HepG2 (cell line): ENCODE results near the gene SEC11A. TPM values are rescaled to one million over a fixed set of nuclear protein-coding genes. Genes with fewer than 3 reads are reported as not detected.

Source experiments
- ARID5B ChIP-seq: IDR thresholded peaks from 2 replicates; pipeline ENCODE4 v1.4.0; 2020; ENCODE audit warnings: mild to moderate bottlenecking, missing genetic modification reagents
- ASH2L ChIP-seq: fragments of 300-600, 200-600 bp; sonication (generic); IDR thresholded peaks from 2 replicates; pipeline ENCODE4 v1.7.0; 2017; ENCODE audit warnings: low read depth, mild to moderate bottlenecking, moderate library complexity, mixed read lengths, low read length; ENCODE audit not compliant: insufficient read length
- BRCA1 ChIP-seq: sonication (generic); formaldehyde crosslinking; IDR thresholded peaks from 2 replicates; pipeline ENCODE4 v1.4.0; 2020; ENCODE audit warnings: missing genetic modification reagents
- CBFB ChIP-seq: sonication (generic); formaldehyde crosslinking; IDR thresholded peaks from 2 replicates; pipeline ENCODE4 v1.4.0; 2020; ENCODE audit warnings: missing genetic modification reagents
- DDIT3 ChIP-seq: sonication (generic); formaldehyde crosslinking; IDR thresholded peaks from 2 replicates; pipeline ENCODE4 v1.4.0; 2020; ENCODE audit warnings: mild to moderate bottlenecking, missing genetic modification reagents
- E2F5 ChIP-seq: sonication (generic); formaldehyde crosslinking; conservative IDR thresholded peaks from 2 replicates; pipeline ENCODE4 v1.4.0; 2020; ENCODE audit warnings: missing genetic modification reagents
- KAT7 ChIP-seq: IDR thresholded peaks from 2 replicates; pipeline ENCODE4 v1.6.1; 2018; ENCODE audit warnings: borderline replicate concordance, missing compliant biosample characterization
- MYNN ChIP-seq: sonication (generic); formaldehyde crosslinking; IDR thresholded peaks from 2 replicates; pipeline ENCODE4 v1.4.0; 2020; ENCODE audit warnings: mild to moderate bottlenecking, low read depth, missing genetic modification reagents
- NFIC ChIP-seq: IDR thresholded peaks from 2 replicates; pipeline ENCODE4 v1.6.1; 2012; ENCODE audit warnings: mild to moderate bottlenecking, low read length, inconsistent platforms
- POGK ChIP-seq: sonication (generic); formaldehyde crosslinking; conservative IDR thresholded peaks from 2 replicates; pipeline ENCODE4 v1.8.0; 2022; ENCODE audit warnings: mild to moderate bottlenecking, moderate library complexity, missing genetic modification reagents
- POLR2G ChIP-seq: fragments of 200-400 bp; formaldehyde crosslinking; IDR thresholded peaks from 2 replicates; pipeline ENCODE4 v1.6.1; 2018; ENCODE audit warnings: mild to moderate bottlenecking, low read depth, low read length, moderate library complexity
- SIN3B ChIP-seq: fragments of 150-350 bp; IDR thresholded peaks from 2 replicates; pipeline ENCODE4 v1.6.1; 2014; ENCODE audit warnings: low read length
- SRSF1 ChIP-seq: fragments of 200-400 bp; formaldehyde crosslinking; optimal IDR thresholded peaks from 2 replicates; pipeline ENCODE3; 2017; ENCODE audit warnings: mild to moderate bottlenecking, low read depth, low read length, moderate library complexity
- TFAP4 ChIP-seq: sonication (generic); IDR thresholded peaks from 2 replicates; pipeline ENCODE4 v1.6.1; 2016; ENCODE audit warnings: low read depth, borderline replicate concordance
- YEATS2 ChIP-seq: sonication (generic); formaldehyde crosslinking; IDR thresholded peaks from 2 replicates; pipeline ENCODE4 v1.4.0; 2020; ENCODE audit warnings: missing genetic modification reagents, borderline replicate concordance
- ZBTB14 ChIP-seq: sonication (generic); formaldehyde crosslinking; IDR thresholded peaks from 2 replicates; pipeline ENCODE4 v1.4.0; 2020; ENCODE audit warnings: missing genetic modification reagents
- ZBTB20 ChIP-seq: sonication (generic); formaldehyde crosslinking; IDR thresholded peaks from 2 replicates; pipeline ENCODE4 v1.8.1; 2023; ENCODE audit warnings: missing genetic modification reagents, low read depth, mild to moderate bottlenecking, borderline replicate concordance
- ZNF12 ChIP-seq: sonication (generic); formaldehyde crosslinking; IDR thresholded peaks from 2 replicates; pipeline ENCODE4 v1.5.0; 2020; ENCODE audit warnings: missing genetic modification reagents
- ZNF883 ChIP-seq: sonication (generic); formaldehyde crosslinking; IDR thresholded peaks from 2 replicates; pipeline ENCODE4 v1.5.1; 2020; ENCODE audit warnings: mild to moderate bottlenecking, missing genetic modification reagents; ENCODE audit errors: not compliant biosample characterization
- polyA plus RNA-seq, 8 experiments: library from polyadenylated mRNA; depleted of rRNA in 3 of 8; stranded (reverse) in 7 of 8; unstranded in 1 of 8; fragments of >200 nt; fragmentation: Illumina TruSeq in 4 of 8; extraction: Trizol in 4 of 8; gene quantifications; 2 replicates each; pipeline versions ENCODE4 v1.2.1 to v1.2.3, GENCODE V29; 2011 to 2016; ENCODE audit warnings: low read depth in 4 of 8, missing spikeins in 1 of 8, mixed read lengths in 1 of 8; ENCODE audit not compliant: insufficient read depth in 1 of 8
- total RNA-seq, 5 experiments: library from RNA; depleted of rRNA; stranded (reverse); fragments of >200 nt; fragmentation: Illumina TruSeq; extraction: Trizol; gene quantifications; 2 replicates each; pipeline ENCODE4 v1.2.3, GENCODE V29; 2016; ENCODE audit warnings: low read depth in 1 of 5

The SEC11A gene
- total and polyA plus RNA-seq, 2 of the 13 experiments (the other 11 are each of a cell fraction or from before 2014, with no cell fraction given), result 141 to 230 TPM

- TF ChIP-seq TFAP4 (no peak), SRSF1 (peak; percentile 25), SIN3B (peak; percentile 71; the same call in 1 of the 2 replicates), POGK (CRISPR knock-in tag) (peak; percentile 86), E2F5 (CRISPR knock-in tag) (0 out of 2 replicates have a peak, but pooled peaks have one; percentile 30), ZBTB20 (CRISPR knock-in tag) (peak; percentile 88), ASH2L (peak; percentile 90), POLR2G (peak; percentile 80), ZNF12 (CRISPR knock-in tag) (0 out of 2 replicates have a peak, but pooled peaks have one; percentile 69), YEATS2 (CRISPR knock-in tag) (peak; percentile 93), BRCA1 (CRISPR knock-in tag) (peak; percentile 30; the same call in 1 of the 2 replicates), ZBTB14 (peak; percentile 47), DDIT3 (CRISPR knock-in tag) (0 out of 2 replicates have a peak, but pooled peaks have one; percentile 30), NFIC (no peak), MYNN (CRISPR knock-in tag) (no peak; the same call in 1 of the 2 replicates), ARID5B (peak; percentile 65), ZNF883 (CRISPR knock-in tag) (peak; percentile 86), CBFB (CRISPR knock-in tag) (peak; percentile 58), KAT7 (peak; percentile 98)
Observed at GRCh38 chr15:84716036-84716732, at the start of gene SEC11A (continued).
